PC-9 (cell line): Measurements from ENCODE around the gene TMEM132C.

Source experiments
- EZH2 ChIP-seq: fragments of 200-600 bp; sonication (generic); IDR thresholded peaks from 2 replicates; pipeline ENCODE4 v1.8.0; 2017; ENCODE audit warnings: antibody characterized with exemption, low read depth
- TF ChIP-seq, protein P1 (sequence below): fragments of 200-600 bp; sonication (generic); conservative IDR thresholded peaks from 2 replicates; pipeline ENCODE4 v1.6.1; 2017; ENCODE audit warnings: mixed run types, antibody characterized with exemption, mild to moderate bottlenecking, moderate library complexity

DNA sequence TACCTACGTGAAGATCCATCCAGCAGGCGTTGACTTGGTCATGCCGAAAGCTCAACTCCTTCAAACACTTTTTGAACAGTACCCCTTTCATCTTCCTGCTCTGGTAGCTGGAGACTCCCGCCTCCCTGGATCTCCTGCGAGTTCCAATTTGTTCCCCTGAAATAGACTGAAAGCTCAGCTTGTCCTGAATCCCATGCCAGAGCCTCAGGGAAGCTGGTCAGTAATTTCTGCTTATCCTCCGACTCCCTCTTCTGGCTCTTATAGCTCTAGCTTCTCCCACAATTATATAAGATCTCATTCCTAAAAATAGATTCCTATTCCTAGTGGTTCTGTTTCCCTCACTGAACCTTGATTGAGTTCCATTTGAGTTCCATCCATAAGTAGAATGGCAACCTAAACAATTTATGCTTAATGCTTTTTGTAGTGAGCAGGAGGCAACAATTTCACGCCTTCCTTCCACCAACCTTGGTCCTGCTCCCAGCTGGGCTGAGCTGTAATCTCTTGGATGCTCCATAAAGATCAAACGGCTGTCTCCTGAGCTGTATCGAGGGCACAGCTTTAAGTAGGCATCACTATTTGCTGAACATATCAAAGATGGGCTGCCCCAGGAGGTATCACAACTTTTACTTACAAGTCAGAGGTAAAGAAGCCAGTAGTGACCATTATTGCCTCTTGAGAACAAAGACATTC, 8.0 kb upstream of the TMEM132C start:
- no peak for TF ChIP-seq EZH2
- TF ChIP-seq, protein P1, sequence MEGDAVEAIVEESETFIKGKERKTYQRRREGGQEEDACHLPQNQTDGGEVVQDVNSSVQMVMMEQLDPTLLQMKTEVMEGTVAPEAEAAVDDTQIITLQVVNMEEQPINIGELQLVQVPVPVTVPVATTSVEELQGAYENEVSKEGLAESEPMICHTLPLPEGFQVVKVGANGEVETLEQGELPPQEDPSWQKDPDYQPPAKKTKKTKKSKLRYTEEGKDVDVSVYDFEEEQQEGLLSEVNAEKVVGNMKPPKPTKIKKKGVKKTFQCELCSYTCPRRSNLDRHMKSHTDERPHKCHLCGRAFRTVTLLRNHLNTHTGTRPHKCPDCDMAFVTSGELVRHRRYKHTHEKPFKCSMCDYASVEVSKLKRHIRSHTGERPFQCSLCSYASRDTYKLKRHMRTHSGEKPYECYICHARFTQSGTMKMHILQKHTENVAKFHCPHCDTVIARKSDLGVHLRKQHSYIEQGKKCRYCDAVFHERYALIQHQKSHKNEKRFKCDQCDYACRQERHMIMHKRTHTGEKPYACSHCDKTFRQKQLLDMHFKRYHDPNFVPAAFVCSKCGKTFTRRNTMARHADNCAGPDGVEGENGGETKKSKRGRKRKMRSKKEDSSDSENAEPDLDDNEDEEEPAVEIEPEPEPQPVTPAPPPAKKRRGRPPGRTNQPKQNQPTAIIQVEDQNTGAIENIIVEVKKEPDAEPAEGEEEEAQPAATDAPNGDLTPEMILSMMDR, result no peak
